Measurements from ENCODE around the gene EPHB4. TPM values are rescaled to one million over a fixed set of nuclear protein-coding genes. Genes with fewer than 3 reads are reported as not detected.
"Not testable (repeated sequence)": the region's sequence is repeated elsewhere in the genome, so short reads cannot be mapped to it uniquely, and the experiment has no call there.

EPHB4 gene
- total RNA-seq, 1 experiment from 2014 or later = 135 TPM

GRCh38 chr7:100763556-100764140 is 63.7 kb downstream of the EPHB4 start:
- no peak overlapping the region; a peak in 1 of 7 replicates for H3K27ac Mint-ChIP-seq
- Histone ChIP-seq H3K14ac (ENCODE audit: insufficient read depth, low read length) (no peak overlapping the region), H3K9ac (ENCODE audit: extremely low read depth, insufficient read length, low read length) (no peak overlapping the region), H2BK120ac (ENCODE audit: low read depth, low read length, poor library complexity, severe bottlenecking) (no peak overlapping the region), H3K4ac (ENCODE audit: low read depth, low read length) (no peak overlapping the region), H3K9me3 (ENCODE audit: control insufficient read depth, low read depth, low read length) (no peaks in the 10 kb centered on the region), H3K56ac (ENCODE audit: insufficient read length, low read depth, low read length) (no peak overlapping the region), H3T11ph (ENCODE audit: low read length) (no peak overlapping the region), H3K4me2 (ENCODE audit: insufficient read depth, insufficient read length, low read length) (no peak overlapping the region), H2BK15ac (ENCODE audit: low read depth, low read length) (no peak overlapping the region), H2BK20ac (ENCODE audit: low read depth, low read length, poor library complexity, severe bottlenecking) (no peak overlapping the region), H2AFZ (ENCODE audit: low read length) (no peak overlapping the region), H3K27me3 (ENCODE audit: insufficient read depth, low read length) (no peaks in the 10 kb centered on the region), H3K4me1 (ENCODE audit: insufficient read depth, low read length) (no peaks in the 10 kb centered on the region), H3K79me2 (ENCODE audit: insufficient read depth, low read length) (no peaks in the 10 kb centered on the region), H3K18ac (ENCODE audit: insufficient read length, low read depth, low read length) (no peak overlapping the region), H3K79me1 (ENCODE audit: insufficient read depth, low read depth, low read length, poor library complexity, severe bottlenecking) (no peaks in the 10 kb centered on the region), H4K8ac (replicated peaks; ENCODE audit: insufficient read length, low read depth, low read length) (no peak overlapping the region), H2BK5ac (ENCODE audit: insufficient read length, low read length) (no peak overlapping the region), H2AK5ac (ENCODE audit: insufficient read length, low read length) (no peak overlapping the region), H4K20me1 (ENCODE audit: control insufficient read depth, insufficient read depth, insufficient read length) (no peaks in the 10 kb centered on the region), H3K27ac (ENCODE audit: insufficient read length, low read depth, low read length) (no peak overlapping the region), H3K23me2 (ENCODE audit: insufficient read length, low read depth, low read length, poor library complexity, severe bottlenecking) (no peaks in the 10 kb centered on the region), H4K5ac (ENCODE audit: insufficient read length, low read depth, low read length) (no peak overlapping the region), H4K91ac (ENCODE audit: insufficient read length, low read depth, low read length) (no peak overlapping the region), H2BK12ac (ENCODE audit: insufficient read length, low read depth, low read length) (no peak overlapping the region), H3K23ac (ENCODE audit: insufficient read length, low read depth, low read length) (no peak overlapping the region)
- DNase-seq = no peak
- peaks cover 9% of the 10 kb centered on the region for H3K27me3 Mint-ChIP-seq (ENCODE audit: low read depth)
- H3K4me3 Mint-ChIP-seq = no peak overlapping the region
- no peaks in the 10 kb centered on the region for H3K36me3 Mint-ChIP-seq (ENCODE audit: insufficient read depth in 1 of 3, low read depth in 3 of 3)
- peaks cover 0 to 17% of the 10 kb centered on the region in 2 experiments; a peak in 2 of 4 replicates for H3K4me1 Mint-ChIP-seq
- H3K9me3 Mint-ChIP-seq = no peaks in the 10 kb centered on the region; a peak in 1 of 5 replicates
- TF ChIP-seq, protein P1, sequence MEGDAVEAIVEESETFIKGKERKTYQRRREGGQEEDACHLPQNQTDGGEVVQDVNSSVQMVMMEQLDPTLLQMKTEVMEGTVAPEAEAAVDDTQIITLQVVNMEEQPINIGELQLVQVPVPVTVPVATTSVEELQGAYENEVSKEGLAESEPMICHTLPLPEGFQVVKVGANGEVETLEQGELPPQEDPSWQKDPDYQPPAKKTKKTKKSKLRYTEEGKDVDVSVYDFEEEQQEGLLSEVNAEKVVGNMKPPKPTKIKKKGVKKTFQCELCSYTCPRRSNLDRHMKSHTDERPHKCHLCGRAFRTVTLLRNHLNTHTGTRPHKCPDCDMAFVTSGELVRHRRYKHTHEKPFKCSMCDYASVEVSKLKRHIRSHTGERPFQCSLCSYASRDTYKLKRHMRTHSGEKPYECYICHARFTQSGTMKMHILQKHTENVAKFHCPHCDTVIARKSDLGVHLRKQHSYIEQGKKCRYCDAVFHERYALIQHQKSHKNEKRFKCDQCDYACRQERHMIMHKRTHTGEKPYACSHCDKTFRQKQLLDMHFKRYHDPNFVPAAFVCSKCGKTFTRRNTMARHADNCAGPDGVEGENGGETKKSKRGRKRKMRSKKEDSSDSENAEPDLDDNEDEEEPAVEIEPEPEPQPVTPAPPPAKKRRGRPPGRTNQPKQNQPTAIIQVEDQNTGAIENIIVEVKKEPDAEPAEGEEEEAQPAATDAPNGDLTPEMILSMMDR (conservative IDR thresholded peaks at IDR 0.05) = no peak
- WGBS (ENCODE audit: extremely low coverage, insufficient read length, low lambda C conversion rate) = no CpG with 5 or more reads among the region's 14 CpGs

DNA sequence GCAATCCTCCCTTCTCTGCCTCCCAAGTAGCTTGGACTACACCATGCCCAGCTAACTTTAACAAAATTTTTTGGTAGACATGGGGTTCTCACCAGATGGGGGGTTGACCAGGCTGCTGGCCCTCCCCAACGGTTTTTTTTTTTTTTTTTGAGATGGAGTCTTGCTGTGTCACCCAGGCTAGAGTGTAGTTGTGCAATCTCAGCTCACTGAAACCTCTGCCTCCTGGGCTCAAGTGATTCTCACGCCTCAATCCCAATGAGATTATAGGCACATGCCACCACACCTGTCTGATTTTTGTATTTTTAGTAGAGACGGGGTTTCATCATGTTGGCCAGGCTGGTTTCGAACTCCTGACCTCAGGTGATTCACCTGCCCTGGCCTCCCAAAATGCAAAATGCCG is 64.5 kb downstream of the EPHB4 start:
- H3K4me1 ChIP-seq (ENCODE audit: insufficient read depth, low read length); H3K27ac ChIP-seq (ENCODE audit: insufficient read length, low read depth, low read length); H3K27me3 Mint-ChIP-seq (ENCODE audit: low read depth); H4K8ac ChIP-seq (replicated peaks; ENCODE audit: insufficient read length, low read depth, low read length); H3K18ac ChIP-seq (ENCODE audit: insufficient read length, low read depth, low read length); H3K56ac ChIP-seq (ENCODE audit: insufficient read length, low read depth, low read length); H2BK5ac ChIP-seq (ENCODE audit: insufficient read length, low read length); H3K9ac ChIP-seq (ENCODE audit: extremely low read depth, insufficient read length, low read length); H3K4me2 ChIP-seq (ENCODE audit: insufficient read depth, insufficient read length, low read length); H3K9me3 Mint-ChIP-seq; H3K23me2 ChIP-seq (ENCODE audit: insufficient read length, low read depth, low read length, poor library complexity, severe bottlenecking); H4K5ac ChIP-seq (ENCODE audit: insufficient read length, low read depth, low read length); H3K79me2 ChIP-seq (ENCODE audit: insufficient read depth, low read length); H3K27me3 ChIP-seq (ENCODE audit: insufficient read depth, low read length); H3K14ac ChIP-seq (ENCODE audit: insufficient read depth, low read length); H3K4ac ChIP-seq (ENCODE audit: low read depth, low read length); H4K20me1 ChIP-seq (ENCODE audit: control insufficient read depth, insufficient read depth, insufficient read length); H3K23ac ChIP-seq (ENCODE audit: insufficient read length, low read depth, low read length); H3K4me3 Mint-ChIP-seq; H3K9me3 ChIP-seq (ENCODE audit: control insufficient read depth, low read depth, low read length); H2BK20ac ChIP-seq (ENCODE audit: low read depth, low read length, poor library complexity, severe bottlenecking); H3K79me1 ChIP-seq (ENCODE audit: insufficient read depth, low read depth, low read length, poor library complexity, severe bottlenecking); H3T11ph ChIP-seq (ENCODE audit: low read length); H2AFZ ChIP-seq (ENCODE audit: low read length); H2BK15ac ChIP-seq (ENCODE audit: low read depth, low read length); DNase-seq; H4K91ac ChIP-seq (ENCODE audit: insufficient read length, low read depth, low read length); H2BK12ac ChIP-seq (ENCODE audit: insufficient read length, low read depth, low read length); H2BK120ac ChIP-seq (ENCODE audit: low read depth, low read length, poor library complexity, severe bottlenecking); H3K27ac Mint-ChIP-seq; H2AK5ac ChIP-seq (ENCODE audit: insufficient read length, low read length); H3K36me3 Mint-ChIP-seq (ENCODE audit: insufficient read depth in 1 of 3, low read depth in 3 of 3): not testable (repeated sequence)
- WGBS (ENCODE audit: extremely low coverage, insufficient read length, low lambda C conversion rate) = no CpG with 5 or more reads among the region's 5 CpGs
- H3K4me1 Mint-ChIP-seq = peaks cover 0 to 16% of the 10 kb centered on the region in 2 experiments; a peak in 2 of 4 replicates
